SK-N-SH (cell line): ENCODE data around the gene PAN2. TPM values are rescaled to one million over a fixed set of nuclear protein-coding genes. Genes with fewer than 3 reads are reported as not detected.

Source experiments
- CTCF ChIA-PET: fragments of 300-600, 350-600 bp; formaldehyde crosslinking; extraction: SDS; loops from one replicate; lab custom pipeline; 2021; lab: Yijun Ruan, JAX
- POLR2A ChIA-PET: fragments of 350-600 bp; sonication (Branson Sonifier 250); formaldehyde crosslinking; extraction: SDS; loops from one replicate; lab custom pipeline; 2020; ENCODE audit warnings: antibody characterized with exemption, inconsistent platforms; lab: Yijun Ruan, JAX
- DNase-seq: peaks from one replicate; pipeline ENCODE4 v3.0.0; 2012
- H2AFZ ChIP-seq: fragments of 200-600 bp; sonication (generic); 2 replicates; pipeline ENCODE4 v1.8.1; 2016; ENCODE audit warnings: antibody characterized with exemption, mild to moderate bottlenecking, low read depth
- H3F3A ChIP-seq: fragments of 200-600 bp; sonication (generic); replicated peaks from 2 replicates; pipeline ENCODE3; 2016; ENCODE audit warnings: antibody characterized with exemption, mild to moderate bottlenecking; ENCODE audit not compliant: insufficient read depth
- H3K27ac ChIP-seq, 2 experiments: fragments of 200-500 bp in 1 of 2; fragments of 200-600 bp in 1 of 2; sonication (Bioruptor generic) in 1 of 2; sonication (generic), shearing (Covaris generic) in 1 of 2; 2 replicates each; pipeline versions ENCODE4 v1.5.1 to v1.6.1; 2014 to 2016; ENCODE audit warnings: low read depth in 2 of 2, inconsistent platforms in 1 of 2, low read length in 1 of 2, mild to moderate bottlenecking in 1 of 2, mixed read lengths in 1 of 2
- H3K27me3 ChIP-seq: fragments of 200-600 bp; sonication (generic), shearing (Covaris generic); 2 replicates; pipeline ENCODE4 v1.6.1; 2016; ENCODE audit warnings: mixed run types; ENCODE audit not compliant: insufficient read depth
- H3K36me3 ChIP-seq, 2 experiments: fragments of 200-500 bp in 1 of 2; fragments of 200-600 bp in 1 of 2; sonication (Bioruptor generic) in 1 of 2; sonication (generic) in 1 of 2; replicated peaks in 1 of 2; 2 replicates each; pipeline versions ENCODE3 to v1.5.1; 2014 to 2016; ENCODE audit warnings: low read length in 1 of 2, mild to moderate bottlenecking in 1 of 2; ENCODE audit not compliant: insufficient read depth in 2 of 2, control insufficient read depth in 1 of 2
- H3K4me1 ChIP-seq, 2 experiments: fragments of 200-500 bp in 1 of 2; fragments of 200-600 bp in 1 of 2; sonication (Bioruptor generic) in 1 of 2; sonication (generic), shearing (Covaris generic) in 1 of 2; 2 replicates each; pipeline versions ENCODE4 v1.5.1 to v1.6.1; 2014 to 2016; ENCODE audit warnings: low read depth in 1 of 2, low read length in 1 of 2, mixed run types in 1 of 2; ENCODE audit not compliant: insufficient read depth in 2 of 2, control insufficient read depth in 1 of 2
- H3K4me2 ChIP-seq: fragments of 200-600 bp; sonication (generic), shearing (Covaris generic); 2 replicates; pipeline ENCODE4 v1.6.1; 2017; ENCODE audit warnings: mixed run types
- H3K4me3 ChIP-seq, 2 experiments: fragments of 200-500 bp in 1 of 2; fragments of 200-600 bp in 1 of 2; sonication (Bioruptor generic) in 1 of 2; sonication (generic), shearing (Covaris generic) in 1 of 2; 2 replicates each; pipeline versions ENCODE4 v1.5.1 to v1.8.1; 2014 to 2016; ENCODE audit warnings: low read depth in 2 of 2, inconsistent platforms in 1 of 2, low read length in 1 of 2, mild to moderate bottlenecking in 1 of 2, mixed read lengths in 1 of 2, moderate library complexity in 1 of 2
- H3K79me2 ChIP-seq: fragments of 200-600 bp; sonication (generic); 2 replicates; pipeline ENCODE4 v1.8.1; 2017; ENCODE audit warnings: mild to moderate bottlenecking; ENCODE audit not compliant: insufficient read depth
- H3K9ac ChIP-seq: fragments of 200-600 bp; sonication (generic); 2 replicates; pipeline ENCODE4 v1.6.1; 2017; ENCODE audit warnings: mixed run types
- H3K9me2 ChIP-seq: fragments of 200-600 bp; sonication (generic); 2 replicates; pipeline ENCODE4 v1.6.1; 2017; ENCODE audit warnings: mixed run types
- H3K9me3 ChIP-seq: fragments of 200-600 bp; sonication (generic); 2 replicates; pipeline ENCODE4 v1.6.1; 2017; ENCODE audit warnings: mixed run types, mild to moderate bottlenecking, moderate library complexity
- H4K20me1 ChIP-seq: fragments of 200-600 bp; sonication (generic); 2 replicates; pipeline ENCODE4 v1.6.1; 2017; ENCODE audit warnings: mild to moderate bottlenecking, mixed run types; ENCODE audit not compliant: insufficient read depth
- ELF1 ChIP-seq: IDR thresholded peaks from 2 replicates; pipeline ENCODE4 v1.4.0; 2012
- FOXM1 ChIP-seq: IDR thresholded peaks from 2 replicates; pipeline ENCODE4 v1.4.0; 2012; ENCODE audit warnings: low read depth, mild to moderate bottlenecking
- GATA2 ChIP-seq: sonication (generic); formaldehyde crosslinking; IDR thresholded peaks from 2 replicates; pipeline ENCODE4 v1.5.0; 2020; ENCODE audit warnings: mild to moderate bottlenecking, missing genetic modification reagents
- IRF3 ChIP-seq: fragments of 150-350 bp; IDR thresholded peaks from 2 replicates; pipeline ENCODE4 v1.6.1; 2016; ENCODE audit warnings: mild to moderate bottlenecking, low read depth, low read length
- MEF2A ChIP-seq: IDR thresholded peaks from 2 replicates; pipeline ENCODE4 v1.4.0; 2012; ENCODE audit warnings: low read depth, borderline replicate concordance
- NFIC ChIP-seq: IDR thresholded peaks from 2 replicates; pipeline ENCODE4 v1.4.0; 2012; ENCODE audit warnings: borderline replicate concordance
- NRF1 ChIP-seq: IDR thresholded peaks from 2 replicates; pipeline ENCODE4 v1.6.1; 2012; ENCODE audit warnings: low read depth, mild to moderate bottlenecking, low read length
- PBX3 ChIP-seq: IDR thresholded peaks from 2 replicates; pipeline ENCODE4; 2012
- RXRA ChIP-seq: IDR thresholded peaks from 2 replicates; pipeline ENCODE4 v1.4.0; 2012; ENCODE audit warnings: low read depth, mild to moderate bottlenecking, borderline replicate concordance
- TEAD4 ChIP-seq: IDR thresholded peaks from 2 replicates; pipeline ENCODE4 v1.4.0; 2012; ENCODE audit warnings: mild to moderate bottlenecking, borderline replicate concordance; ENCODE audit not compliant: insufficient read depth
- ZBTB33 ChIP-seq: IDR thresholded peaks from 2 replicates; pipeline ENCODE4 v1.4.0; 2012; ENCODE audit warnings: low read depth, borderline replicate concordance
- WGBS: methylation state at CpG from one replicate; pipeline ENCODE4 v1.1.6; 2017; ENCODE audit warnings: low lambda C conversion rate; 5-methylcytosine and 5-hydroxymethylcytosine counted together
- polyA plus RNA-seq, 3 experiments: library from polyadenylated mRNA; depleted of rRNA; stranded (reverse); fragments of >200 nt; gene quantifications; 2 replicates each; pipeline ENCODE4 v1.2.3, GENCODE V29; 2012

PAN2 gene
- polyA plus RNA-seq, 1 of the 3 experiments (the other 2 are of a cell fraction), result 37.1 TPM

- H3K36me3 ChIP-seq, result peaks cover 17 to 45% of the 10 kb centered on the region in 2 experiments
- WGBS, result 97% methylated on average over 12 of the region's 12 CpGs
- H4K20me1 ChIP-seq, result no peaks in the 10 kb centered on the region
- peaks cover 4% of the 10 kb centered on the region for H3F3A ChIP-seq
- no peak overlapping the region for H2AFZ ChIP-seq
- no peak overlapping the region for H3K27ac ChIP-seq
- ChIA-PET POLR2A (no interaction called here), CTCF (interaction anchor here (1.4 to 2.1 kb wide), 4 partner anchors 19 to 153 kb away, joined by 3 to 6 read pairs (median 6); partner anchors contain the start of genes ANKRD52 and SMARCC2)
- H3K79me2 ChIP-seq, result peaks cover 30% of the 10 kb centered on the region
- peaks cover 5 to 6% of the 10 kb centered on the region in 2 experiments; a peak in 1 of 4 replicates for H3K4me1 ChIP-seq
- no peak for TF ChIP-seq IRF3
- TF ChIP-seq FOXM1, result no peak
- no peak for TF ChIP-seq ELF1
- TF ChIP-seq RXRA, result no peak
- TF ChIP-seq TEAD4, result no peak
- no peak for TF ChIP-seq PBX3
- TF ChIP-seq NRF1, result no peak
- no peak for DNase-seq
- H3K9ac ChIP-seq, result no peak overlapping the region
- H3K4me2 ChIP-seq, result no peak overlapping the region
- H3K4me3 ChIP-seq, result no peak overlapping the region
- no peaks in the 10 kb centered on the region for H3K9me2 ChIP-seq
- no peaks in the 10 kb centered on the region for H3K9me3 ChIP-seq
- no peaks in the 10 kb centered on the region for H3K27me3 ChIP-seq
Observed at GRCh38 chr12:56311003-56311402, 22.8 kb downstream of the PAN2 start.

- Histone ChIP-seq H4K20me1 (no peaks in the 10 kb centered on the region), H3K4me1 (no peaks in the 10 kb centered on the region), H2AFZ (no peak overlapping the region), H3K36me3 (peaks cover 17 to 47% of the 10 kb centered on the region in 2 experiments), H3K9me3 (no peaks in the 10 kb centered on the region), H3K9me2 (no peaks in the 10 kb centered on the region), H3K79me2 (peaks cover 9% of the 10 kb centered on the region), H3F3A (peaks cover 6% of the 10 kb centered on the region), H3K4me3 (no peak overlapping the region), H3K27me3 (no peaks in the 10 kb centered on the region), H3K9ac (no peak overlapping the region), H3K27ac (no peak overlapping the region), H3K4me2 (no peak overlapping the region)
- ChIA-PET CTCF (interaction anchor here (0.7 to 1.6 kb wide), 4 partner anchors 50 to 163 kb away, joined by 3 to 6 read pairs (median 4); partner anchors contain the start of genes ANKRD52 and SMARCC2), POLR2A (no interaction called here)
- TF ChIP-seq TEAD4 (no peak), ZBTB33 (no peak), NFIC (no peak), GATA2 (CRISPR knock-in tag) (no peak), MEF2A (no peak)
- no peak for DNase-seq
- 81% methylated on average over 3 of the region's 3 CpGs for WGBS
Observed at GRCh38 chr12:56308714-56309113, 25.1 kb downstream of the PAN2 start.
